Measurements from ENCODE around the gene SPATA20. TPM values are rescaled to one million over a fixed set of nuclear protein-coding genes. Genes with fewer than 3 reads are reported as not detected.

Gene SPATA20
- total RNA-seq, 1 experiment from 2014 or later: 50.9 TPM

DNA sequence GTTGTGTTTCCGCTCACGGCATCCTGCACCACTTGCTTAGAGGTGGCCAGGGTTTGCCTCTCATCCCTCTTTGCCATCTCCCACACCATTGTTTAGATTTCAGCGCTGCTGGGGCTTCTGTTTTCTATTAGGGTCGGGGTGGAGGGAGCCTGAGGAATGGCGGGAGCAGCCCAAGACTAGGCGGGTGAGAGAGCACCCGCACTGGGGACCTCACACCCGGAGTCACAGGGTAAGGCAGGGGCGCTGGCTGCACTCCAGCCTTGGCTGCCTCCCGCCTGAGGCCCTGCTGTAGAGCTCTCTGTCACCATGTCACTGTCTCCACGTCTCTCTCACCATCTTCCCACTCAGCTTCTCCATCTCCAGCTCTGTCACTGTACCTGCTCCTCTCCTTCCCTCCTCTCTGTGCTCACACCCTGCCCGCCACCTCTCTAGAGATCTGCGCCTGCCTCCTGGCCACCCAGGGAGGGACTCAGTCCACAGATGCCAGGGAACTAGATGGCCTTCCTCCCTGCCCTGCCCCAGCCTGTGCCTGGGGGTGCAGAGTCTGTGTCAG, 54.9 kb downstream of the SPATA20 start:
- no peak for DNase-seq (ENCODE audit: low read depth, low spot score)

DNA sequence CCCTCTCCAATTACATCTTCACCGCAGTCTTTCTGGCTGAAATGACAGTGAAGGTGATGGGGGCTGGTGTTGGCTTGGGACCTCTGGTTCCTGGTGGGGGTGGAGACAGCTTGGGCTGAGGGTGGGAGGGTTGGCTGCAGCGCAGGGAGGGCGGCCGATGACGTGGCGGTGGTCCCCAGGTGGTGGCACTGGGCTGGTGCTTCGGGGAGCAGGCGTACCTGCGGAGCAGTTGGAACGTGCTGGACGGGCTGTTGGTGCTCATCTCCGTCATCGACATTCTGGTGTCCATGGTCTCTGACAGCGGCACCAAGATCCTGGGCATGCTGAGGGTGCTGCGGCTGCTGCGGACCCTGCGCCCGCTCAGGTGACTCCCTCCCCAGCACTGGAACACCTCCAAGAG, 55.9 kb downstream of the SPATA20 start:
- in situ Hi-C loops (cut with HindIII; ENCODE audit: low pct_unique_long_range_greater_than_20kb, low sequenced_read_pairs): no loop called here
- no peak for DNase-seq (ENCODE audit: low read depth, low spot score)

More for the DNA sequence above, 54.9 kb downstream of the SPATA20 start:
- in situ Hi-C loops (cut with HindIII; ENCODE audit: low pct_unique_long_range_greater_than_20kb, low sequenced_read_pairs): no loop called here

DNA sequence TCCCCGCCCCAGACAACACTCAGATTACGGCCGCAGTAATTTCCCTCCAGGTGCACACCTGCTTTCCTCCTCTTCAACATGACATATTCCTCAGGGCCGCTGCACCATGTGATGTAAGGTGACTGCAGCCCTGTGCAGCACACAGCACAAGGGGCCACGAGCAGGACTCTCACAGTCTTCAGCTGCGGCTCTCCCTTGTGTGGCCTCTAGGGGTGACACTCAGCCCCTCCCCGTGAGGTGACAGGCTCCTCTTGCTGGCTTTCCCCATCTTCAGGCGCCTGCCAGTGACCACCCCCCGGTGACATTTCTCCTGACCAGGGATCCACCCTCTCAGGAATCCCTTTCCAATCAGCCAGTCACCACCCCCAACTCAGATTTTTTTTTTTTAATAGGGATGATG, 56.4 kb downstream of the SPATA20 start:
- peak; percentile 30 for DNase-seq (ENCODE audit: low read depth, low spot score)
- in situ Hi-C loops (cut with HindIII; ENCODE audit: low pct_unique_long_range_greater_than_20kb, low sequenced_read_pairs): no loop called here

DNA sequence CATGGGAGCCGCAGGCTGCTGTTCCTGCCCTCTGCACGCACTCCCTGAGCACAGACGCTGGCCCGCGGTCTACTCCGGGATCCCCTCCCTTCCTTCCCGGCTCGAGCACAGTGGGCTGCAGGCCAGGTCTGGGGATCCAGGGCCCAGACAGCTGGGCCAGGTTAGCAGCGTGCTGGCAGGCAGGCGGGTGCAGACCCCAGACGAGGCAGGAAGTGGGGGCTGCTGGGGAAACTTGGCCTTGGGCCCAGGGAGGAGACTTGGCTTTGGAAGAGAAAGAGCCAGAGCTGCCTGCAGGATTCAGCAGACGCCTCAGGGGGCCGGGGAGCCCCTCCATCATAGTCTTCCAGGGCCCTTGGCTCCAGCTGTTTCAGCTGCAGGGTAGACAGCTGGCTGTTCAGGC, 57.5 kb downstream of the SPATA20 start:
- DNase-seq (ENCODE audit: low read depth, low spot score): no peak
- in situ Hi-C loops (cut with HindIII; ENCODE audit: low pct_unique_long_range_greater_than_20kb, low sequenced_read_pairs): no loop called here

DNA sequence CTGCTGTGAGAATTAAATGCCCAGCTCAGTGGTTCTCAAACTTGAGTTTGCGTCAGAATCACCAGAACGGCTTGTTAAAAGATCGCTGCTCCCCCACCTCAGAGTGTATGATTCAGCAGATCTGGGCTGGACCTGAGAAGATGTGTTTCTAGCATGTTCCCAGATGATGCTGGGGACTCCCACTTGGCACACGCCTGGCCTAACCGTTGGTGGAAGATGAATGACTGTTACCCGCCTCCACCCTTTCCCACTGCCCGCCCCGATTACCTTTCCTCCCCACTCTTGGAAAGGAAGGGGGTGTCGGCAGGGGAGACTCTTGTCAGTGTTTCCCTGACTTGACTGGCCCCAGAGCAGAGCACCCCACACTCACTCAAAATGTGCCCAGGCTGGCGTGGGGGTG, 58.5 kb downstream of the SPATA20 start:
- no peak for DNase-seq (ENCODE audit: low read depth, low spot score)
- in situ Hi-C loops (cut with HindIII; ENCODE audit: low pct_unique_long_range_greater_than_20kb, low sequenced_read_pairs): no loop called here

Other genes starting within 250 kb of the SPATA20 start
- gene XYLT2, start 201.0 kb upstream of the SPATA20 start, total RNA-seq (2014; rRNA removed; shearing (Covaris generic)): 31.7 and 34.2 TPM in 2 replicates
- 107 and 120 TPM in 2 replicates for gene MRPL27, start 174.0 kb upstream of the SPATA20 start, total RNA-seq (2014; rRNA removed; shearing (Covaris generic))
- 9.9 and 13.0 TPM in 2 replicates for gene EME1, start 173.9 kb upstream of the SPATA20 start, total RNA-seq (2014; rRNA removed; shearing (Covaris generic))
- gene LRRC59, start 149.7 kb upstream of the SPATA20 start, total RNA-seq (2014; rRNA removed; shearing (Covaris generic)): 174 and 177 TPM in 2 replicates
- gene ACSF2, start 121.0 kb upstream of the SPATA20 start, total RNA-seq (2014; rRNA removed; shearing (Covaris generic)): 11.2 and 11.8 TPM in 2 replicates
- not detected in 2 replicates for gene CHAD, start 78.3 kb upstream of the SPATA20 start, total RNA-seq (2014; rRNA removed; shearing (Covaris generic))
- 35.7 and 41.4 TPM in 2 replicates for gene RSAD1, start 68.3 kb upstream of the SPATA20 start, total RNA-seq (2014; rRNA removed; shearing (Covaris generic))
- 0.32 and 1.5 TPM in 2 replicates for gene MYCBPAP, start 38.7 kb upstream of the SPATA20 start, total RNA-seq (2014; rRNA removed; shearing (Covaris generic))
- gene EPN3, start 14.4 kb upstream of the SPATA20 start, total RNA-seq (2014; rRNA removed; shearing (Covaris generic)): 0.03 TPM in 1 of 2 replicates, not detected in the other
- not detected in 2 replicates for gene CACNA1G, start 13.5 kb downstream of the SPATA20 start, total RNA-seq (2014; rRNA removed; shearing (Covaris generic))
- not detected in 2 replicates for gene ABCC3, start 87.7 kb downstream of the SPATA20 start, total RNA-seq (2014; rRNA removed; shearing (Covaris generic))
- gene ANKRD40, start 160.7 kb downstream of the SPATA20 start, total RNA-seq (2014; rRNA removed; shearing (Covaris generic)): 49.0 and 53.4 TPM in 2 replicates
- gene LUC7L3, start 172.4 kb downstream of the SPATA20 start, total RNA-seq (2014; rRNA removed; shearing (Covaris generic)): 29.4 and 38.2 TPM in 2 replicates
- gene ANKRD40CL, start 220.3 kb downstream of the SPATA20 start, total RNA-seq (2014; rRNA removed; shearing (Covaris generic)): not detected in 2 replicates